Small intestine (tissue), 7 donors: Measurements from ENCODE around the gene CNOT6L. TPM values are rescaled to one million over a fixed set of nuclear protein-coding genes. Genes with fewer than 3 reads are reported as not detected.
"Not testable (repeated sequence)": the region's sequence is repeated elsewhere in the genome, so short reads cannot be mapped to it uniquely, and the experiment has no call there.

ENCODE experiments used
- DNase-seq, 2 donors: peaks; one replicate each; pipeline versions ENCODE4 v3.0.0 to v3.0.0-alpha.2; 2013
- FAIRE-seq: peaks from 2 replicates; lab custom pipeline; 2012; peaks lifted over from hg19 to GRCh38; lab: Jason Lieb, UNC
- H3K27ac ChIP-seq, 3 donors: one replicate each; pipeline ENCODE4 v1.5.1; 2013; ENCODE audit warnings: low read length in 2 of 3, mild to moderate bottlenecking in 2 of 3, control low read depth in 1 of 3, inconsistent platforms in 1 of 3, low read depth in 1 of 3, moderate library complexity in 1 of 3
- H3K27me3 ChIP-seq, 3 donors: one replicate each; pipeline ENCODE4 v1.6.1; 2013; ENCODE audit warnings: low read length in 3 of 3, inconsistent platforms in 1 of 3; ENCODE audit not compliant: control insufficient read depth in 3 of 3, insufficient read depth in 3 of 3
- H3K36me3 ChIP-seq, 3 donors: one replicate each; pipeline ENCODE4 v1.6.1; 2013; ENCODE audit warnings: low read length in 3 of 3, inconsistent platforms in 1 of 3, low read depth in 1 of 3, mild to moderate bottlenecking in 1 of 3, moderate library complexity in 1 of 3; ENCODE audit not compliant: control insufficient read depth in 3 of 3, insufficient read depth in 2 of 3
- H3K4me1 ChIP-seq, 3 donors: one replicate each; pipeline ENCODE4 v1.6.1; 2013; ENCODE audit warnings: low read length in 2 of 3, inconsistent platforms in 1 of 3, low read depth in 1 of 3, mild to moderate bottlenecking in 1 of 3, moderate library complexity in 1 of 3; ENCODE audit not compliant: control insufficient read depth in 3 of 3, insufficient read depth in 2 of 3
- H3K4me3 ChIP-seq, 3 donors: one replicate each; pipeline ENCODE4 v1.5.1; 2013; ENCODE audit warnings: low read length in 3 of 3, control low read depth in 1 of 3, inconsistent platforms in 1 of 3, low read depth in 1 of 3, mild to moderate bottlenecking in 1 of 3, moderate library complexity in 1 of 3
- H3K9me3 ChIP-seq, 2 donors: one replicate each; pipeline ENCODE4 v1.6.1; 2013; ENCODE audit warnings: low read depth in 1 of 2, low read length in 1 of 2; ENCODE audit not compliant: control insufficient read depth in 2 of 2, insufficient read depth in 1 of 2
- WGBS, 3 donors: extraction: QIAGEN DNeasy Blood & Tissue Kit; methylation state at CpG; one replicate each; pipeline ENCODE4 v1.1.7; 2013; 5-methylcytosine and 5-hydroxymethylcytosine counted together
- polyA plus RNA-seq, 4 donors: library from polyadenylated mRNA; stranded (reverse) in 3 of 4; unstranded in 1 of 4; fragments of 200-250 nt in 3 of 4; fragments of 120-200 nt in 1 of 4; gene quantifications; one replicate each; pipeline versions ENCODE4 v1.2.1 to v1.2.3, GENCODE V29; 2013
- donor health status: healthy with polysubstance abuse.
- donor health status: control.
- donor health status: control.
- donor health status: Bipolar disorder and iron deficiency.
- donor health status: healthy.

The CNOT6L gene
- polyA plus RNA-seq, 4 donors: 5.9 to 31.0 (median 7.5) TPM

DNA sequence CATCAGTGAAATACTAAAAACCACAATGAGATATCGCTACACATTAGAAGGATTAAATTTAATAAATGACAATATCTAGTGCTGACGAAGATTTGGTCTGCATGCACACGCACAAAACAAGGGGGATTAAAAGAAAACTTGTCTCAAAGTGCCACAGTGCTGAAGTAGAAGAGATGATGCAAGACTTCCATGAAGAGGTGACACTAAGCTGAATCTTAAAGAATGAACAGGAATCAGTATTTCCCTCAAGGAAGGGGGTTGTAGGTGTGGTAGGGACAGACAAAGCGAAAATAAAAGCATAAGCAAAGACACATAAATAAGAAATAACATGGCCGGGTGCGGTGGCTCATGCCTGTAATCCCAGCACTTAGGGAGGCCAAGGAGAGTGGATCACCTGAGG lies 33.5 kb downstream of the CNOT6L start:
- no peak for DNase-seq
- H3K4me3 ChIP-seq: no peak overlapping the region
- no peak overlapping the region for H3K27ac ChIP-seq
- 96 to 97% (median 96%) methylated on average over 6 of the region's 6 CpGs for WGBS, 3 donors
- peaks cover 0 to 7% (median 0%) of the 10 kb centered on the region in 3 donors for H3K36me3 ChIP-seq
- no peak for FAIRE-seq
- H3K9me3 ChIP-seq: no peaks in the 10 kb centered on the region
- no peaks in the 10 kb centered on the region for H3K27me3 ChIP-seq
- no peaks in the 10 kb centered on the region for H3K4me1 ChIP-seq

GRCh38 chr4:77783895-77784294 lies 35.3 kb downstream of the CNOT6L start:
- no peak for FAIRE-seq
- no peaks in the 10 kb centered on the region for H3K9me3 ChIP-seq
- no peaks in the 10 kb centered on the region for H3K4me1 ChIP-seq
- WGBS, 3 donors: 19 to 65% (median 49%) methylated on average over 6 of the region's 6 CpGs
- peak overlapping the region in 2 of 3 donors; percentile 20 to 61 for H3K27ac ChIP-seq
- peak; percentile 62 to 85 for DNase-seq
- no peaks in the 10 kb centered on the region for H3K27me3 ChIP-seq
- peaks cover 0 to 7% (median 0%) of the 10 kb centered on the region in 3 donors for H3K36me3 ChIP-seq
- no peak overlapping the region for H3K4me3 ChIP-seq

- WGBS, 3 donors: 83 to 92% (median 85%) methylated on average over 1 of the region's 1 CpG
- no peak for FAIRE-seq
Measured at GRCh38 chr4:77782102-77782835, 36.9 kb downstream of the CNOT6L start.

GRCh38 chr4:77780762-77781161 lies 38.4 kb downstream of the CNOT6L start:
- not testable (repeated sequence) for H3K27me3 ChIP-seq, FAIRE-seq, DNase-seq, H3K4me1 ChIP-seq, H3K36me3 ChIP-seq, H3K9me3 ChIP-seq, H3K4me3 ChIP-seq, H3K27ac ChIP-seq
- WGBS, 3 donors: 88 to 95% (median 90%) methylated on average over 2 of the region's 2 CpGs

More at GRCh38 chr4:77782102-77782835, 36.9 kb downstream of the CNOT6L start:
- no peaks in the 10 kb centered on the region for H3K9me3 ChIP-seq
- DNase-seq: no peak
- H3K27ac ChIP-seq: no peak overlapping the region
- H3K36me3 ChIP-seq: peaks cover 0 to 7% (median 0%) of the 10 kb centered on the region in 3 donors
- no peak overlapping the region for H3K4me3 ChIP-seq
- peaks cover 0 to 2% (median under 1%) of the 10 kb centered on the region in 3 donors for H3K4me1 ChIP-seq
- H3K27me3 ChIP-seq: no peaks in the 10 kb centered on the region

DNA sequence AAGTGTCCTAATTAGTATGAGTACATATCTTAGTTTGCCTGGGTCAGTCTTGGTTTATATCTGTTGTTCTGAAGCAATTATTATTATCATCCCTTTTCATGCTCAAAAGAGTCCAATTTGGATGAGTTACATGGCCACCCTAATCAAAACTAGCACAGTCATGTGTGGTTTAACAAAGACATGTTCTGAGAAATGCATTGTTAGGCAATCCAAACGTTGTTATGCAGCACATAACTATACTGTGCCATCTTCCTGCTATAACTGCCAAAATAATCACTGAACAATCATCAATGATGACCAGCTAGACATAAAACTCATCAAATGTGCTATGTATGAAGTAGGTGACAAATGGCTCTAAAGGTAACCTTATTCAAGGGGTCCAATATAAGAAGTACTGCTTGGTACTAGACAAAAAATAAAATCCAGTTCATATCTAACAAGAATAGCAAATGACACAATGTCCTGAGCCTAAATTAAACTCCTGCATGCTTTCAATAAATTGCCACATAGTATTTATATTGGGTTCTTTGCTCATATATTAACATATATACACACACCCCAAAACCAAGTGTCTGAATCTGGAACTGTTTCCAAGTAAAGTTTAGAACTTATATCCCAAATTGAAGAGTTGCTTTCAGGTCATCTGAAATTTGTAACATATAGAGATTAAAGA lies 41.9 kb downstream of the CNOT6L start:
- Histone ChIP-seq H3K4me1 (peaks cover 2 to 9% (median 2%) of the 10 kb centered on the region in 3 donors), H3K27ac (peak overlapping the region in 1 of 3 donors; percentile 25), H3K4me3 (no peak overlapping the region), H3K36me3 (peaks cover 4 to 5% (median 4%) of the 10 kb centered on the region in 3 donors), H3K27me3 (no peaks in the 10 kb centered on the region), H3K9me3 (no peaks in the 10 kb centered on the region)
- WGBS, 3 donors: 3 to 10% (median 3%) methylated on average over 1 of the region's 1 CpG
- FAIRE-seq (no peak), DNase-seq (no peak)

GRCh38 chr4:77776182-77777134 lies 42.7 kb downstream of the CNOT6L start:
- FAIRE-seq (no peak), DNase-seq (peak; percentile 68 to 71)
- Histone ChIP-seq H3K27ac (peak overlapping the region; percentile 2 to 32 (median 25)), H3K27me3 (no peaks in the 10 kb centered on the region), H3K4me1 (peaks cover 2 to 9% (median 2%) of the 10 kb centered on the region in 3 donors), H3K4me3 (no peak overlapping the region), H3K9me3 (no peaks in the 10 kb centered on the region), H3K36me3 (peaks cover 4 to 8% (median 4%) of the 10 kb centered on the region in 3 donors)
- WGBS, 3 donors: 30 to 57% (median 42%) methylated on average over 6 of the region's 6 CpGs

DNA sequence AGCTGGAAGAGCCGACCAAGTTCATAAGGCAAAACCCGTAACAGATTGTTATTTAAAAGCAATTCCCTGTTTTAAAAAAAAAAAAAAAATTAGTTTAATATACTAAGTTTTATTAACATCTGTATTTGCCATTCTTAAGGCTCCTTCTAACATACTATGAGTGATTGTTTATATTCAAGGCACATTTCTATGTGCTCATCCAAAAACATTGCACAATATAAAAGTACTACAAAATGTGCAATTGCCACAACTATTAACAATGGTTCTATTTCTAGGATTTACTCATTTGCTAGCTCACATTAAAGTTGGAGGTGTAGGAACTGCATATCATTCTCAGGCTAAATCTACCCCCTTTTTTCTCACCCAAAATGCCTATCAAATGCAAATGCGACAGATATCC lies 46.1 kb downstream of the CNOT6L start:
- no peaks in the 10 kb centered on the region for H3K27me3 ChIP-seq
- DNase-seq (no peak), FAIRE-seq (no peak)
- no peak overlapping the region for H3K4me3 ChIP-seq
- 95 to 98% (median 96%) methylated on average over 3 of the region's 3 CpGs for whole genome bisulfite sequencing, 3 donors
- H3K36me3 ChIP-seq: peaks cover 4 to 12% (median 5%) of the 10 kb centered on the region in 3 donors
- H3K27ac ChIP-seq: no peak overlapping the region
- peaks cover 2 to 9% (median 2%) of the 10 kb centered on the region in 3 donors for H3K4me1 ChIP-seq
- H3K9me3 ChIP-seq: no peaks in the 10 kb centered on the region

- no peaks in the 10 kb centered on the region for H3K4me1 ChIP-seq
- FAIRE-seq: peak; percentile 49
- H3K9me3 ChIP-seq: no peaks in the 10 kb centered on the region
- no peaks in the 10 kb centered on the region for H3K27me3 ChIP-seq
- H3K36me3 ChIP-seq: peaks cover 4 to 16% (median 5%) of the 10 kb centered on the region in 3 donors
- H3K4me3 ChIP-seq: no peak overlapping the region
- no peak for DNase-seq
- H3K27ac ChIP-seq: no peak overlapping the region
Measured at GRCh38 chr4:77771566-77771965, 47.6 kb downstream of the CNOT6L start.
